ENCODE measurements around the gene MMP3.

GRCh38 chr11:102832612-102833011, 10.8 kb downstream of the MMP3 start:
- TF ChIP-seq EZH2 (IDR thresholded peaks at IDR 0.05; ENCODE audit: borderline replicate concordance, low read depth, low read length, severe bottlenecking) (no peak), CTCF (IDR thresholded peaks at IDR 0.05; ENCODE audit: borderline replicate concordance, extremely low read depth, low read length, poor library complexity, severe bottlenecking) (no peak)

All from DND-41 (cell line).